H9 (cell line): ENCODE measurements around the gene UBL4A. TPM values are rescaled to one million over a fixed set of nuclear protein-coding genes. Genes with fewer than 3 reads are reported as not detected.

Source experiments
- DNase-seq: peaks from one replicate; pipeline ENCODE4 v3.0.0-alpha.2; 2017
- H2AFZ ChIP-seq: one replicate; pipeline ENCODE4 v1.6.1; 2013; ENCODE audit warnings: mild to moderate bottlenecking, low read length, control low read depth, moderate library complexity
- H2AK5ac ChIP-seq: 2 replicates; pipeline ENCODE4 v1.6.1; 2013; ENCODE audit warnings: low read length, control low read depth, mixed read lengths; ENCODE audit not compliant: insufficient read length
- H2BK120ac ChIP-seq: one replicate; pipeline ENCODE4 v1.6.1; 2013; ENCODE audit warnings: low read depth, mild to moderate bottlenecking, low read length, control low read depth, inconsistent platforms; ENCODE audit not compliant: poor library complexity, severe bottlenecking
- H2BK12ac ChIP-seq: 2 replicates; pipeline ENCODE4 v1.6.1; 2013; ENCODE audit warnings: low read length, control low read depth, mixed read lengths, low read depth; ENCODE audit not compliant: insufficient read length
- H2BK15ac ChIP-seq: 2 replicates; pipeline ENCODE4 v1.6.1; 2013; ENCODE audit warnings: low read depth, low read length, control low read depth
- H2BK20ac ChIP-seq: one replicate; pipeline ENCODE4 v1.6.1; 2013; ENCODE audit warnings: low read depth, mild to moderate bottlenecking, low read length, control low read depth, inconsistent platforms; ENCODE audit not compliant: poor library complexity, severe bottlenecking
- H2BK5ac ChIP-seq: 2 replicates; pipeline ENCODE4 v1.6.1; 2013; ENCODE audit warnings: low read length, control low read depth, mixed read lengths; ENCODE audit not compliant: insufficient read length
- H3K14ac ChIP-seq: 2 replicates; pipeline ENCODE4 v1.6.1; 2013; ENCODE audit warnings: low read length, control low read depth; ENCODE audit not compliant: insufficient read depth
- H3K18ac ChIP-seq: 2 replicates; pipeline ENCODE4 v1.6.1; 2013; ENCODE audit warnings: low read depth, mild to moderate bottlenecking, mixed read lengths, low read length, control low read depth; ENCODE audit not compliant: insufficient read length
- H3K23ac ChIP-seq: 2 replicates; pipeline ENCODE4 v1.6.1; 2013; ENCODE audit warnings: low read length, control low read depth, mixed read lengths, low read depth; ENCODE audit not compliant: insufficient read length
- H3K23me2 ChIP-seq: 2 replicates; pipeline ENCODE4 v1.6.1; 2013; ENCODE audit warnings: low read depth, mild to moderate bottlenecking, mixed read lengths, low read length, control low read depth; ENCODE audit not compliant: insufficient read length, poor library complexity, severe bottlenecking
- H3K27ac ChIP-seq: 2 replicates; pipeline ENCODE4 v1.5.1; 2013; ENCODE audit warnings: low read length, control low read depth, mixed read lengths, low read depth; ENCODE audit not compliant: insufficient read length
- H3K27me3 ChIP-seq: 2 replicates; pipeline ENCODE4 v1.6.1; 2013; ENCODE audit warnings: low read length, control low read depth, inconsistent platforms; ENCODE audit not compliant: insufficient read depth
- H3K4ac ChIP-seq: 2 replicates; pipeline ENCODE4 v1.6.1; 2013; ENCODE audit warnings: low read depth, mild to moderate bottlenecking, control low read depth, inconsistent platforms, low read length, moderate library complexity
- H3K4me1 ChIP-seq: 2 replicates; pipeline ENCODE4 v1.6.1; 2013; ENCODE audit warnings: low read length, control low read depth, inconsistent platforms; ENCODE audit not compliant: insufficient read depth
- H3K4me2 ChIP-seq: 2 replicates; pipeline ENCODE4 v1.6.1; 2013; ENCODE audit warnings: low read length, control low read depth, mixed read lengths; ENCODE audit not compliant: insufficient read length, insufficient read depth
- H3K56ac ChIP-seq: 2 replicates; pipeline ENCODE4 v1.6.1; 2013; ENCODE audit warnings: low read depth, mild to moderate bottlenecking, mixed read lengths, low read length, control low read depth; ENCODE audit not compliant: insufficient read length
- H3K79me1 ChIP-seq: 2 replicates; pipeline ENCODE4 v1.6.1; 2013; ENCODE audit warnings: low read depth, mild to moderate bottlenecking, moderate library complexity, low read length, control low read depth, inconsistent platforms; ENCODE audit not compliant: insufficient read depth, poor library complexity, severe bottlenecking
- H3K79me2 ChIP-seq: 2 replicates; pipeline ENCODE4 v1.6.1; 2013; ENCODE audit warnings: low read length, control low read depth, inconsistent platforms; ENCODE audit not compliant: insufficient read depth
- H3K9ac ChIP-seq: 2 replicates; pipeline ENCODE4 v1.6.1; 2013; ENCODE audit warnings: low read length, control low read depth, mixed read lengths; ENCODE audit not compliant: insufficient read length; ENCODE audit errors: extremely low read depth
- H3K9me3 ChIP-seq: one replicate; pipeline ENCODE4 v1.6.1; 2013; ENCODE audit warnings: low read depth, low read length, inconsistent platforms; ENCODE audit not compliant: control insufficient read depth
- H3T11ph ChIP-seq: one replicate; pipeline ENCODE4 v1.6.1; 2013; ENCODE audit warnings: mild to moderate bottlenecking, low read length, control low read depth, inconsistent platforms
- H4K20me1 ChIP-seq: one replicate; pipeline ENCODE4 v1.6.1; 2013; ENCODE audit not compliant: control insufficient read depth, insufficient read length, insufficient read depth
- H4K5ac ChIP-seq: 2 replicates; pipeline ENCODE4 v1.6.1; 2013; ENCODE audit warnings: low read depth, mild to moderate bottlenecking, mixed read lengths, low read length, control low read depth; ENCODE audit not compliant: insufficient read length
- H4K8ac ChIP-seq: replicated peaks from 2 replicates; pipeline ENCODE4 v1.6.1; 2013; ENCODE audit warnings: low read length, control low read depth, mixed read lengths, low read depth; ENCODE audit not compliant: insufficient read length
- H4K91ac ChIP-seq: 2 replicates; pipeline ENCODE4 v1.6.1; 2013; ENCODE audit warnings: low read depth, mild to moderate bottlenecking, moderate library complexity, mixed read lengths, low read length, control low read depth; ENCODE audit not compliant: insufficient read length
- H3K27ac Mint-ChIP-seq, 3 experiments: 2 replicates in 2 of 3; 3 replicates in 1 of 3; pipeline ENCODE4 v1.8.0; 2020 to 2021; ENCODE audit warnings: mixed read lengths in 3 of 3, mild to moderate bottlenecking in 1 of 3, moderate library complexity in 1 of 3
- H3K27me3 Mint-ChIP-seq: 2 replicates; pipeline ENCODE4 v1.8.0; 2021; ENCODE audit warnings: low read depth, mild to moderate bottlenecking, moderate library complexity, mixed read lengths
- H3K36me3 Mint-ChIP-seq, 3 experiments: 2 replicates in 2 of 3; 3 replicates in 1 of 3; pipeline ENCODE4 v1.8.0; 2020 to 2021; ENCODE audit warnings: low read depth in 3 of 3, mixed read lengths in 3 of 3; ENCODE audit not compliant: insufficient read depth in 1 of 3
- H3K4me1 Mint-ChIP-seq, 2 experiments: 2 replicates each; pipeline ENCODE4 v1.8.0; 2020; ENCODE audit warnings: mixed read lengths in 2 of 2
- H3K4me3 Mint-ChIP-seq, 2 experiments: 2 replicates in 1 of 2; 3 replicates in 1 of 2; pipeline ENCODE4 v1.8.0; 2020 to 2021; ENCODE audit warnings: mild to moderate bottlenecking in 2 of 2, mixed read lengths in 2 of 2, moderate library complexity in 1 of 2
- H3K9me3 Mint-ChIP-seq, 2 experiments: 2 replicates in 1 of 2; 3 replicates in 1 of 2; pipeline ENCODE4 v1.8.0; 2020; ENCODE audit warnings: mild to moderate bottlenecking in 2 of 2, mixed read lengths in 2 of 2, moderate library complexity in 1 of 2
- WGBS: extraction: QIAGEN DNeasy Blood & Tissue Kit; methylation state at CpG from one replicate; pipeline ENCODE4 v1.1.7; 2013; ENCODE audit warnings: missing lambda C conversion rate, low lambda C conversion rate, mixed read lengths; ENCODE audit not compliant: insufficient read length; ENCODE audit errors: extremely low coverage; 5-methylcytosine and 5-hydroxymethylcytosine counted together
- total RNA-seq: library from RNA; stranded (reverse); gene quantifications from 2 replicates; pipeline ENCODE4 v1.2.1, GENCODE V29; 2021
- TF ChIP-seq, protein P1 (sequence below): fragments of 200-600 bp; sonication (generic); conservative IDR thresholded peaks from 3 replicates; pipeline ENCODE4 v1.8.0; 2021; ENCODE audit warnings: antibody characterized with exemption, mild to moderate bottlenecking

Gene UBL4A
- total RNA-seq, 1 experiment from 2014 or later: 30.9 TPM

GRCh38 chrX:154494715-154495114 is 8.3 kb upstream of the UBL4A start:
- Mint-ChIP-seq H3K27ac (no peak overlapping the region), H3K4me1 (peaks cover 1 to 4% of the 10 kb centered on the region in 2 experiments; a peak in 3 of 4 replicates), H3K36me3 (no peaks in the 10 kb centered on the region; a peak in 2 of 7 replicates), H3K27me3 (peaks cover 7% of the 10 kb centered on the region; the same call in 1 of the 2 replicates), H3K9me3 (peaks cover 55 to 65% of the 10 kb centered on the region in 2 experiments), H3K4me3 (no peak overlapping the region)
- no peak overlapping the region for H2BK120ac ChIP-seq
- H3K4me2 ChIP-seq: no peak overlapping the region
- no peak overlapping the region for H3K4ac ChIP-seq
- no peaks in the 10 kb centered on the region for H3K23me2 ChIP-seq
- no peak overlapping the region for H3K23ac ChIP-seq
- WGBS: no CpG with 5 or more reads among the region's 3 CpGs
- no peak overlapping the region for H3K9ac ChIP-seq
- no peak overlapping the region for H3K14ac ChIP-seq
- H3K9me3 ChIP-seq: peaks cover 7% of the 10 kb centered on the region
- H3K79me2 ChIP-seq: no peaks in the 10 kb centered on the region
- no peak overlapping the region for H2BK5ac ChIP-seq
- H2BK12ac ChIP-seq: no peak overlapping the region
- H4K91ac ChIP-seq: no peak overlapping the region
- TF ChIP-seq, protein P1, sequence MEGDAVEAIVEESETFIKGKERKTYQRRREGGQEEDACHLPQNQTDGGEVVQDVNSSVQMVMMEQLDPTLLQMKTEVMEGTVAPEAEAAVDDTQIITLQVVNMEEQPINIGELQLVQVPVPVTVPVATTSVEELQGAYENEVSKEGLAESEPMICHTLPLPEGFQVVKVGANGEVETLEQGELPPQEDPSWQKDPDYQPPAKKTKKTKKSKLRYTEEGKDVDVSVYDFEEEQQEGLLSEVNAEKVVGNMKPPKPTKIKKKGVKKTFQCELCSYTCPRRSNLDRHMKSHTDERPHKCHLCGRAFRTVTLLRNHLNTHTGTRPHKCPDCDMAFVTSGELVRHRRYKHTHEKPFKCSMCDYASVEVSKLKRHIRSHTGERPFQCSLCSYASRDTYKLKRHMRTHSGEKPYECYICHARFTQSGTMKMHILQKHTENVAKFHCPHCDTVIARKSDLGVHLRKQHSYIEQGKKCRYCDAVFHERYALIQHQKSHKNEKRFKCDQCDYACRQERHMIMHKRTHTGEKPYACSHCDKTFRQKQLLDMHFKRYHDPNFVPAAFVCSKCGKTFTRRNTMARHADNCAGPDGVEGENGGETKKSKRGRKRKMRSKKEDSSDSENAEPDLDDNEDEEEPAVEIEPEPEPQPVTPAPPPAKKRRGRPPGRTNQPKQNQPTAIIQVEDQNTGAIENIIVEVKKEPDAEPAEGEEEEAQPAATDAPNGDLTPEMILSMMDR: no peak
- H3K56ac ChIP-seq: no peak overlapping the region
- H3T11ph ChIP-seq: no peak overlapping the region
- no peak overlapping the region for H2BK15ac ChIP-seq
- no peak overlapping the region for H2BK20ac ChIP-seq
- no peak overlapping the region for H2AK5ac ChIP-seq
- no peak overlapping the region for H2AFZ ChIP-seq
- no peak for DNase-seq
- H4K5ac ChIP-seq: no peak overlapping the region
- no peaks in the 10 kb centered on the region for H3K27me3 ChIP-seq
- H3K79me1 ChIP-seq: no peaks in the 10 kb centered on the region
- no peak overlapping the region for H3K27ac ChIP-seq
- H3K4me1 ChIP-seq: no peaks in the 10 kb centered on the region
- no peak overlapping the region for H4K8ac ChIP-seq
- H3K18ac ChIP-seq: no peak overlapping the region
- no peaks in the 10 kb centered on the region for H4K20me1 ChIP-seq
